Suprapubic skin (tissue), 3 donors: ENCODE measurements around the gene KRTAP17-1.

Experiments
- CTCF ChIP-seq, 2 donors: fragments of 200-600 bp in 1 of 2; fragments of 450-650 bp in 1 of 2; sonication (generic) in 1 of 2; IDR thresholded peaks; one replicate each; pipeline ENCODE4 v1.5.1; 2016 to 2019; ENCODE audit warnings: antibody characterized with exemption in 2 of 2, mild to moderate bottlenecking in 1 of 2, moderate library complexity in 1 of 2
- POLR2AphosphoS5 ChIP-seq, 3 donors: sonication (generic); formaldehyde crosslinking; IDR thresholded peaks; one replicate each; pipeline ENCODE4 v1.6.1; 2017; ENCODE audit warnings: antibody characterized with exemption in 3 of 3

- TF ChIP-seq POLR2AphosphoS5 (IDR thresholded peaks at IDR 0.05) (no peak), CTCF (IDR thresholded peaks at IDR 0.05) (no peak)
These were observed 12.1 kb upstream of the KRTAP17-1 start for GRCh38 chr17:41327411-41328120.
